Vagina (tissue), 2 donors: ENCODE measurements around the gene SLC5A2. TPM values are rescaled to one million over a fixed set of nuclear protein-coding genes. Genes with fewer than 3 reads are reported as not detected.
"Not testable (repeated sequence)": the region's sequence is repeated elsewhere in the genome, so short reads cannot be mapped to it uniquely, and the experiment has no call there.

Source experiments
- DNase-seq, 2 donors: peaks; one replicate each; pipeline ENCODE4 v3.0.0-alpha.2; 2017; ENCODE audit errors: extremely low spot score in 2 of 2
- H3K27ac ChIP-seq: fragments of 200-600 bp; sonication (generic); one replicate; pipeline ENCODE4 v1.5.1; 2019
- H3K27me3 ChIP-seq: fragments of 200-600 bp; sonication (generic); one replicate; pipeline ENCODE4 v1.5.1; 2019
- H3K36me3 ChIP-seq, 2 donors: fragments of 200-600 bp; sonication (generic); one replicate each; pipeline ENCODE4 v1.5.1; 2017 to 2019
- H3K4me1 ChIP-seq: fragments of 200-600 bp; sonication (generic); one replicate; pipeline ENCODE4 v1.5.1; 2019
- H3K4me3 ChIP-seq, 2 donors: fragments of 200-600 bp; sonication (generic); 1 replicate in 1 of 2; 2 replicates in 1 of 2; pipeline ENCODE4 v1.5.1; 2016 to 2019
- H3K9me3 ChIP-seq: fragments of 200-600 bp; sonication (generic); one replicate; pipeline ENCODE4 v1.5.1; 2019
- CTCF ChIP-seq, 3 experiments: fragments of 450-650 bp in 2 of 3; fragments of 200-600 bp in 1 of 3; sonication (generic) in 1 of 3; IDR thresholded peaks; one replicate each; pipeline ENCODE4 v1.5.1; 2017 to 2019; ENCODE audit warnings: antibody characterized with exemption in 3 of 3, mild to moderate bottlenecking in 2 of 3, moderate library complexity in 2 of 3
- POLR2A ChIP-seq, 2 donors: fragments of 450-650 bp; IDR thresholded peaks; one replicate each; pipeline ENCODE4 v1.6.1; 2017; ENCODE audit warnings: antibody characterized with exemption in 2 of 2, mild to moderate bottlenecking in 2 of 2, moderate library complexity in 2 of 2
- POLR2AphosphoS5 ChIP-seq, 2 donors: sonication (generic); formaldehyde crosslinking; IDR thresholded peaks; one replicate each; pipeline ENCODE4 v1.9.0; 2017; ENCODE audit warnings: antibody characterized with exemption in 2 of 2, mild to moderate bottlenecking in 2 of 2, low read depth in 1 of 2; ENCODE audit not compliant: insufficient read depth in 1 of 2
- intact Hi-C: fragments of 100-400 bp; cut with DNase I; formaldehyde crosslinking; loops from one replicate; pipeline ENCODE4 v1.15.1; 2023
- total RNA-seq: library from RNA; depleted of rRNA; stranded (reverse); fragments of >200 nt; gene quantifications from one replicate; pipeline ENCODE4 v1.2.3, GENCODE V29; 2016

Gene SLC5A2
- total RNA-seq, 1 donor from 2014 or later: not detected

- no peak overlapping the region for H3K4me3 ChIP-seq
- H3K27me3 ChIP-seq: no peaks in the 10 kb centered on the region
- TF ChIP-seq POLR2AphosphoS5 (IDR thresholded peaks at IDR 0.05; ENCODE audit: insufficient read depth in 1 of 2, low read depth in 1 of 2) (peak in 1 of 2 donors; percentile 19), CTCF (IDR thresholded peaks at IDR 0.05) (no peak)
- peaks cover 11% of the 10 kb centered on the region for H3K4me1 ChIP-seq
- no peaks in the 10 kb centered on the region for H3K9me3 ChIP-seq
- H3K36me3 ChIP-seq: peaks cover 0 to 38% of the 10 kb centered on the region in 2 donors
- no peak overlapping the region for H3K27ac ChIP-seq
- DNase-seq: no peak
- intact Hi-C loops: no loop called here
These were observed 4.0 kb upstream of the SLC5A2 start for GRCh38 chr16:31478956-31479355.

GRCh38 chr16:31479751-31480150 lies 3.2 kb upstream of the SLC5A2 start:
- peaks cover 0 to 30% of the 10 kb centered on the region in 2 donors for H3K36me3 ChIP-seq
- intact Hi-C loops: no loop called here
- H3K27ac ChIP-seq: no peak overlapping the region
- H3K4me1 ChIP-seq: peaks cover 11% of the 10 kb centered on the region
- no peaks in the 10 kb centered on the region for H3K9me3 ChIP-seq
- H3K4me3 ChIP-seq: no peak overlapping the region
- no peaks in the 10 kb centered on the region for H3K27me3 ChIP-seq
- no peak for DNase-seq
- no peak for TF ChIP-seq POLR2AphosphoS5 (IDR thresholded peaks at IDR 0.05; ENCODE audit: insufficient read depth in 1 of 2, low read depth in 1 of 2)
- no peak for TF ChIP-seq CTCF (IDR thresholded peaks at IDR 0.05)
- TF ChIP-seq POLR2A (IDR thresholded peaks at IDR 0.05): no peak

- intact Hi-C loops: no loop called here
- Histone ChIP-seq H3K4me3 (no peak overlapping the region), H3K4me1 (peaks cover 11% of the 10 kb centered on the region), H3K9me3 (no peaks in the 10 kb centered on the region), H3K36me3 (peaks cover 0 to 21% of the 10 kb centered on the region in 2 donors), H3K27me3 (no peaks in the 10 kb centered on the region), H3K27ac (no peak overlapping the region)
- no peak for TF ChIP-seq POLR2A (IDR thresholded peaks at IDR 0.05)
- no peak for TF ChIP-seq CTCF (IDR thresholded peaks at IDR 0.05)
- no peak for TF ChIP-seq POLR2AphosphoS5 (IDR thresholded peaks at IDR 0.05; ENCODE audit: insufficient read depth in 1 of 2, low read depth in 1 of 2)
- no peak for DNase-seq
These were observed 1.9 kb upstream of the SLC5A2 start for GRCh38 chr16:31480851-31481536.

- H3K4me3 ChIP-seq, H3K36me3 ChIP-seq, H3K27ac ChIP-seq, H3K27me3 ChIP-seq, H3K9me3 ChIP-seq, intact Hi-C loops, DNase-seq: not testable (repeated sequence)
- H3K4me1 ChIP-seq: peaks cover 27% of the 10 kb centered on the region
These were observed 1.1 kb downstream of the SLC5A2 start for GRCh38 chr16:31484048-31484447.

- H3K27me3 ChIP-seq: no peaks in the 10 kb centered on the region
- H3K27ac ChIP-seq: no peak overlapping the region
- H3K9me3 ChIP-seq: no peaks in the 10 kb centered on the region
- intact Hi-C loops: no loop called here
- H3K4me1 ChIP-seq: peaks cover 27% of the 10 kb centered on the region
- TF ChIP-seq CTCF (IDR thresholded peaks at IDR 0.05) (no peak), POLR2AphosphoS5 (IDR thresholded peaks at IDR 0.05; ENCODE audit: insufficient read depth in 1 of 2, low read depth in 1 of 2) (no peak), POLR2A (IDR thresholded peaks at IDR 0.05) (no peak)
- DNase-seq: no peak
- no peaks in the 10 kb centered on the region for H3K36me3 ChIP-seq
- H3K4me3 ChIP-seq: no peak overlapping the region
These were observed 1.7 kb downstream of the SLC5A2 start for GRCh38 chr16:31484491-31485171.
